HCT116 (cell line): ENCODE measurements around the gene SERGEF.

ENCODE experiments used
- CTCF ChIP-seq, 3 experiments: fragments of 200-600 bp in 1 of 3; sonication (generic) in 1 of 3; IDR thresholded peaks in 2 of 3; conservative IDR thresholded peaks in 1 of 3; 2 replicates each; pipeline ENCODE4 v1.5.1; 2012 to 2017; ENCODE audit warnings: low read depth in 2 of 3, low read length in 2 of 3, antibody characterized with exemption in 1 of 3, borderline replicate concordance in 1 of 3, control low read depth in 1 of 3, mild to moderate bottlenecking in 1 of 3, mixed read lengths in 1 of 3, mixed run types in 1 of 3, moderate library complexity in 1 of 3; ENCODE audit not compliant: insufficient read depth in 1 of 3
- EZH2 ChIP-seq: fragments of 200-600 bp; sonication (generic); IDR thresholded peaks from 2 replicates; pipeline ENCODE4 v1.6.1; 2017; ENCODE audit warnings: antibody characterized with exemption, mixed run types
- EZH2phosphoT487 ChIP-seq: fragments of 200-600 bp; IDR thresholded peaks from 2 replicates; pipeline ENCODE4 v1.6.1; 2018; ENCODE audit warnings: antibody characterized with exemption, borderline replicate concordance
- FOSL1 ChIP-seq: IDR thresholded peaks from 2 replicates; pipeline ENCODE4 v1.6.1; 2012; ENCODE audit warnings: low read depth
- POLR2A ChIP-seq: IDR thresholded peaks from 2 replicates; pipeline ENCODE4 v1.7.0; 2011; ENCODE audit warnings: borderline replicate concordance; ENCODE audit not compliant: insufficient read depth, insufficient read length; ENCODE audit errors: extremely low read depth
- SRF ChIP-seq: IDR thresholded peaks from 2 replicates; pipeline ENCODE4 v1.6.1; 2012; ENCODE audit warnings: low read depth

- TF ChIP-seq POLR2A (no peak), CTCF (IDR thresholded peaks at IDR 0.05 in 2 of 3, conservative IDR thresholded peaks at IDR 0.05 in 1 of 3; ENCODE audit: borderline replicate concordance in 1 of 3, insufficient read depth in 1 of 3, low read depth in 2 of 3, low read length in 2 of 3) (no peak), EZH2 (no peak), SRF (no peak), FOSL1 (no peak), EZH2phosphoT487 (no peak)
These were observed 58.2 kb downstream of the SERGEF start for GRCh38 chr11:17954395-17955252.
